ENCODE data around the gene PLCL1.

- no peak for TF ChIP-seq CTCF (conservative IDR thresholded peaks at IDR 0.05)
- no peak for TF ChIP-seq EZH2 (IDR thresholded peaks at IDR 0.05; ENCODE audit: low read depth)
Observed at GRCh38 chr2:198077477-198077876, 273.1 kb downstream of the PLCL1 start.

All from PC-9 (cell line).